Stimulated activated naive CD4-positive, alpha-beta T cell treated with Interleukin-2 at 50 U/mL for 16 hours (primary cell): ENCODE measurements around the gene PRG3.
A peak's percentile ranks its signal among the peaks of the same experiment; 100 is the strongest.

ENCODE experiments used
- DNase-seq: peaks from one replicate; lab custom pipeline; 2025; lab: John Stamatoyannopoulos, UW

Gene PRG3, protein sequence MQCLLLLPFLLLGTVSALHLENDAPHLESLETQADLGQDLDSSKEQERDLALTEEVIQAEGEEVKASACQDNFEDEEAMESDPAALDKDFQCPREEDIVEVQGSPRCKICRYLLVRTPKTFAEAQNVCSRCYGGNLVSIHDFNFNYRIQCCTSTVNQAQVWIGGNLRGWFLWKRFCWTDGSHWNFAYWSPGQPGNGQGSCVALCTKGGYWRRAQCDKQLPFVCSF

DNA sequence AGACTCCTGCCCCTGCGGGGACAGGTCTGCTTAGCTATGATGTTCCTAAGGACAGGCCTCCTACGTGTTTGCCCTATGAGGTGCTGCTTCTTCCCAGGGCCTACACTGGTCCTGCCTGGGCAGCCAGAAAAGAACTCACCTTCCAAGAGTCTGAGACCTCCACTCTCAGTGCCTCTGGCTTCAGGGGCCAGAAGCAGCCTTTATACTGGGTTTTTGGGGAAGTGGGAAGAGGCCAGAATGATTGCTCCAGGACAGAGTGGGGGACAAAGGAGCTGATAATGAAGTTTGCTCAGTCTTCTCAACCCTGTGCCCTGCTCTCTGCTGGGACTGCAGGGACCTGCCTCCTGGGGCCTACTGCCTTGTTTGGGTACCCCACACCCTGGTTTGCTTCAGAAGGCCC lies at the start of gene PRG3:
Gene PRG3, minus strand, starts transcription at position 176 of the 400 bp plus-strand sequence. CDS start 442 bp downstream, outside the sequence.
- no peak for DNase-seq

DNA sequence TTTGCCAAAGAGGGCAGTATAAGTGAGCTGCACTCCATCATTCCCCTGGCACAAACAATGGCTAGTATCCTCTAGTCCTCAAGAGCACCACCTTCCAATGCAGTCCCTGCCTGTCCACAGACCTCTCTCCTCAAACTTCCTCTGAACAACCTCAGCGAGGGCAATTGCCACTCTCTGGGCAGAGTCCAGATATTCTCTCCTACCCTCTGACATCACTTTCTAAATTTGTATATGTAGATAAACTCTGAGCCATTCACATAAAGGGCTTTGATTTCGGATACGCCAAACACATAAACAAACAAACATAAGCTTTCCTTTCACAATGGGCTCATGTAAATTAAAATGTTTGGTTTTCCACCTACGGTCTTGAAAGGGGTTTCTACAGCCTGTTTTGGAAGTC lies 49.0 kb upstream of the PRG3 start:
- no peak for DNase-seq

DNA sequence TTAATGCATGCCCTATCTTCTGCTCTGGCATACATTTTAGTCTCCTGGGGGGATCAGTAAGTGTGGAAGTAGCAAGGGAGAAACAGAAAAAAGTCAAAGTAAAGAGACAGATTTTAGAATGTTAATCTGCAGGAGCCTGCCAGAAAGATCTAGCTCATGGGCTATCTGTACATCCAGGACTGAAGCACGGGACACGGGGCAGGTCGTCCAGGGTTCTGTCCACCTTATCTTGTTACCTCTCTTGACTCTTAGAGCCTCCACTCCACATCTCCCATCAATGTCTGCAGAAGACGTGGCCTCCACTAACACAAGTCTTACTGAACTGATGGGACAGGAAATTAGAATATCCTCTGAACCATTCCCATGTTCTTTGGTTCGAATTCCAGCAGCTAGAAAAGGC lies 47.7 kb upstream of the PRG3 start:
- DNase-seq: no peak

DNA sequence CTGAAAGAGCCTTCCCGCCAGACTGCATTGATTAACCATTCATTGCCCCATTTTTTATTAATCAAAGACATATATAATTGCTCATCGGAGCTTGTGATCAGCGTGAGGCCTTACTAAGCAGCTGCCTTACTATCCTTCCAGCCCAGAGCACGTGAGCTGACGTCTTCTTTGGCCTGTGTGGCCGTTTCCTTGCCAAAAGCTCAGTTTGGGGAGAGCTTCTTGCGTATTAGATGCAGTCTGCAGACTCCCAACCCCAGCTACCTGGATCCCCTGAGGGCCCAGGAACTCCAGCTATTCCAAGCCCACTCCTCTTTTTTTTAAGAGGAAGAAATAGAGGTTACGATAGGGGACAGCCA lies 46.8 kb upstream of the PRG3 start:
- DNase-seq: no peak

DNA sequence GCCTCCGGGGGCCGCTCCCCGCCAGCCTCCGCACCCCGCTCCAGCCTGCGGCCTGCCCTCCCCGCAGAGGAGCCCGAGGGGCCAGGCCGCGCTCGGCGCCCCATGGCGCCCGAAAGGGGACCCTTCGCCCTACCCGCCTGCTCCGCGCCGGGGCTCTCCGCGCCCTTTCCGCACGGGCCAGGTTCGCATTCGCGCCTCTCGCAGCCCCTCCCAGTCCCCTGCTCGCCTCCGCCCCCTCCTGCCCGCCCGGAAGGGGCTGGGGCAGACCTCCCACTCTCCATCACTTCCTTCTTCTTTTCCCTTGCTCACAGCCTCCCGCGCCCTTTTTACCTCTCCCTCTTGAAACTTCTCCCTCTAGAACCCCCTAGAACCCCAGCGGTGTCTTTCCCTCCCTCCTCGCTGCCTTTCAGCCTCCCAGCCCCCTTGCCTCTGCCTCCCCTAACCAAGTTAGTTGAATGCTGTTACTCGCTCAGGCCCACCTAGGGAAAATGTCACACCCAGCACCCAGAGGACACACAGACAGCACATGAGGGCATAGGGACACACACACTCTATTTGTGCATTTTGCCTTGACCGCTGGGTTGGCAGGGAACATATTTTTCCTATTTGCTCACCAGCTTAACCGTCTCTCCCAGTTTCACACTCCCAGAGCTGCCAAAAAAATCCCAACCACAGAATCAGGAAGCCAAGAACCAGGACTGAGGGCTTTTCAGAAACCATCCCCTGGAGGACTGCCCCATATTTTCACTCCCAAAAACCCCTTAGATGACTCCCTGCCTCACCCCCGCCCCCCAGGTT lies 46.2 kb upstream of the PRG3 start, which contains the start of gene SLC43A3:
Gene SLC43A3, minus strand, starts transcription at position 193 of the 798 bp plus-strand sequence. CDS start 949 bp downstream, outside the sequence.
- peak; percentile 77 for DNase-seq

DNA sequence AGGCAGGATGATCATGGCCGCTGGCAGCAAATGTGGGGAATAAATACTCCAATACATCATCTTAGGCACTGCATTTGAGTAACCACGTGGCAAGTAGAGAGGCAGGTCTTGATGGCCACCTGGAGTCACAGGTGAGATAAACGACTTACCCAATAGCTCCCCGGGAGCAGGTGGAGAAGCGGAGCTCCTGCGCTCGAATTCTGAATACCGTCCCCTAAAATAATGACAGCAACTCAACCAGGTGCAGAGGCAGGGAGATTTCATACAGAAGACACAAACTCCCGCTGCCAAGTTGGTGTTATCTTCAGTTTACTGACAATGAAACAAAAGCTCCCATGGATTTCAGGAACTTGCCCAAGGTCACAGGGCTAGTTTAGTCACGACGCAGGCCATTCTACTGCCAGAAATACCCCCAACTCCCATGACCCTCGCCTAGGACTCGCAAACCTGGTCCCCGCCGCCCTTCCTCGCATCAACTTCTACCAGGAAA lies 45.5 kb upstream of the PRG3 start:
- peak; percentile 2 for DNase-seq

DNA sequence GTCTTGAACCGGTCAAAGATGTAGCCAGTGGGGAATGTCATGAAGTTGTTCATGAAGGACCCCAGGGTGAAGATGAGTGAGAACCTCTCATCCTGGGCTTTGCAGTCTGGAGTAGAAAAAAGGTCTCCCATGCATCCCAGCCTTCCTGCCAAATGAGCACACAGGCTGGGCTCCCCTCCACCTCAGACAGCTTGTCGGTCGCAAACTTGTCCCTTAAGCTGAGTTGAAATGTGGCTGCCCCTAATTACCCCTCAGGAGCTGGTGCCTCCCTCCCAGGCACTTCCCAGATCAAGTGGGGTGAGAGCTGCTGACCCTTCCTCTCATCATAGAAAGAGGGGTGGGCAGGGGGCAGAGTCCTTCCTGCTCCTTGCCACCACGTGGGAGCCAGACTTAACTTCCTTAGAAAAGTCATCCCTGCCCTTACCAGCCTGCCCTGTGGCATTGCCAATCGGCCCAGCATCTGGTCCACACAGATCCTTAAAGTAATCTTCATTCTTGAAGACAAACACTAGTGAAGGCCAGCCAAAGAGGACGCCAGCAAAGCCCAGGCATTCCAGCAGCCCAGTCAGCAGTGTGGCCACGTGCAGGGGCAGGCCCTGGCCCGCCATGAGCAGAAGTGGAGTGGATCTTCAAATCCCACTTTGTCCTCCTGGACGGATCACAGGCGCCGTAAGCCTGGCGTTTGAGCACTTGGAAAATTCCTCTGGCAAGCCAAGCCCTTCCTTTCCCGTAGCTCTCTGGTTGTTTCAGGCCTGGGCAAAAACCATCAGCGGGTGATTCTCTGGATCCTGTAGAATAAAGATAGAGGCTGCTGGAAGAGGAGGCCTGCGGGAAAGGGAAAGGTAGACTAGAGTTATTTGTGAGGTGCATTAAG lies 44.9 kb upstream of the PRG3 start:
- no peak for DNase-seq

DNA sequence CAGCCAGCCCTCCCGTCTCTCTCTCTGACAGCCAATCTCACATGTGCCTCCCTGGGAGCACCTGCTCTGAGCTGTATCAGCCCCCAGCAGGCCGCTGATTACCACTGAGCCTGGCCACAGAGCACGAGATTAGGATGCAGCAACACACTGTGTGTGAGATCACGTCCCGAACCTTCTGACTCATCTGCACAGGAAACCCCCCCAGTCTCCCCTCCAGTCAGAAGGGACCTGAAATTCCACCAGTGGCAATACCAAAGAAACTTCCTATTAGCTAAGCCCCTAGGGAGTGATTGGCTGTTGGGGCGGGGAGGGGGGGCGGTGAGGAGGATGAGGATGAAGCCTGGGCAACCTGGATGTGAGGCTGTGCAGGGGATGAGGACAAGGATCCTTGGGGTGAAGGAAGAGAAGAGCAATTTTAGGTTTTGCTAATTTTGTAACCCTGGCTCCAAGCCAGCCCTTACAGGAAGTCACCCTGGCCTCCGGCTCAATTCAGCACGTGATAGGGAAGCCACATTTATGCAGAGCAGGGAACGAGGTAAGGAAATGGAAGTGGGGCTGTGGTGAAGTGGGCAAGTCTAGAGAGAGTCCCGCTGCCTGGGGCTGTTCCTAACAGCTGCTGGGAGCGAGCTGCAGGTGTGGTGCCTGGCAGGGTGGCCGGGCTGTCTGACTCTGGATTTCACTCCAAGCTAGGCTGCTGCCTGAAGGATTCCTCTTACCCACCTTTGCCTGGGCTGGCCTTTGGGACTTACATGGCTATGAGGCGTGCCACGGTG lies 44.0 kb upstream of the PRG3 start:
- peak; percentile 91 for DNase-seq

DNA sequence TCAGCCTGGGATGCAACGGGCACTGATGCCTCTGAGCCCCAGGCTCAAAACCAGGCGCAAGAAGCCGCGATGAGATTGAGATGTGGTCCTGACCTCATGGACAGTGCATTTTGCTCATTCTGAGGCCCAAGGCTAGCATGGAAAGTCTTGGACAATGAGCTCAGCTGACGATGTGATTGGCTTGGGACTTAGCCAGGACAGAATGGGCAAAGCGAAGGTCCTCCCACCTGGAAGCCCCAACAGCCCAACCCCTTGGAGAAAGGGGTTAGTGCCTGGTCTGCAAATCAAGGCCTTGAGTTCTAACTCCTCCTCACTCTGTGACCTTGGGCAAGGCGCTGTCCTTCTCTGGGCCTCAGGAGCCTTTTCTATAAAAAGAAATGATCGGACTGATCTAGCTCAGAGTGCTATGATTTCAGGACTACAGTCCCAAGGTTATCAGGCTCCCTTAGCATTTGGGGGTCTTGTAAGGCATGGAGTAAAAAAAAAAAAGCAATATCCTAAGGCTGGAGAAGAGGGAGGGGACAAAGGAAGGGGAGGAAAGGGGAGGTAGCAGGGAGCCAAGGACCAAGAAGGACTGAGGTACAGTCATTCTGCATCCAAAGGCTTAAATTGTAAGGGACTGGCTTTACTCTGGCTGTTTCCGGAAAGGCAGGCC lies 43.3 kb upstream of the PRG3 start:
- DNase-seq: no peak

DNA sequence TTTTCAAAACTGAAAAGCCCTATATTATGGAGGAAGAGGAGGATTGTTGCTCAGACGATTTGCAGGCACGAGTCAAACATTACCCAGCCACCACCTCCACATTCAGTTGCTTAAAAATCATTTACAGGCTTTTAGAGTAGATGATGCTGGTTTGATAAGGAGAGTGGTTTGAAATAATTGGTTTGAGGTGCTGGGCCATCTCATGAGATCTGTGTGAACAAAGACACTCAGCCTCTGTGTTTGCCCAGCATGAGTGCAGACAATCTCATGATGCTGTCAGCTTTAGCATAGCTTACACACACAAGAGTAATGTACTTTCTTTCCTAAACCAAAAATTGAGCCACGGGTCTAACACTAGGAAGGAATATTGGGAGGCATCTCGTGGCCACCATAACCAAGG lies 41.7 kb upstream of the PRG3 start:
- DNase-seq: no peak

DNA sequence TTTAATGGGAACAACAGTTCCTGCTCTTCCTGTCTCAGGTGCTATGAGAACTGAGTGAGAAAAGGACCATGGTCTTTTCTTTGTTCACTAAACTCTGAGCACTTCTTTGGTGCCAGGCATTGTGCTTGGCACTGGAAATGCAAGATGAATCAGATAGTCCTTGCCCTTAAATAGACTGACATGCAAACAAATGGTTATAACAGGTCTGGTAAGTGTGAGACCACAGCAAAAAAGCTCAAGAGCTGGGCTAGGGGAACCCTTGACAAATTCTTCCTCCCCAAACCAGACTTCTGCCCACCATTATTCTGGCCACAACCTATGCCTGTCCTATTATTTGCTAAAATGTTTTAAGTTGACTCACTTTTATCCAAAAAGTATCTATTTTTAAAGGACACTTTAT lies 40.9 kb upstream of the PRG3 start:
- DNase-seq: no peak

DNA sequence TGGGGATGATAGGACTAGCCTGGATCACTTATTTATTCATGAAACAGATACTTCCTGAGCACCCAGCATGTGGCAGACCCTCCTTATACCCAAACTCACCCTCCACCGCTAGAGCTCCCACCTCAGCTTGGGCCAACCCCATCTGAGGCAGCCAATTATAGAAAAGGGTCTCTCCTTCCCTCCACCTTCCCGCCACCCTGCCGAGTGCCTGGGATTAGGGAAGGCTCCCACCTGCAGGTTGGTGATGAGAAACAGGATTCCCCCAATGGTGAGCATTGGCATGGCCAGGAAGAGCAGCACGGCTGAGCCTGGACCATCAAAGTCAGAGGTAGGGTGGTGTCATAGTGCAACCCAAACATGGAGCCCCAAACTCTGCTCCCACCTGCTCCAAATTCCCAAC lies 40.1 kb upstream of the PRG3 start:
- no peak for DNase-seq

DNA sequence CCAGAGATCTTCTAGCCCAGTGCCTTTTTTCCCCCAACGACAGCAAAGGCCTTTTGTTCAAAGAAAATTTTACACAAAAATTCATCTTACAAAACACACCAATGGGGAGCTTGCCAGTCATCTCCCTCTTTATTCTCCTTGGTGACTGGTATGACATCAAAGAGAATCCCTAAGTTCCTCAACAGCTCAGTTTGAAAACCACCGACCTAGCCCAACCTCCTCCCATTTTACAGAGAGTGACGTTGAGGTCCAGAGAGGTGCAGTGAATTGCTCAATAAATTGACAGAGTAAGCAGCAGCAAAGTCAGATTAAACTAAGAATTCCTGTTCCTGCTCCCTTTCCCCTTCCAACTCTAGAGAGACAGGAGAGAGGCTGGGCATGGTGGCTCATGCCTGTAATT lies 38.2 kb upstream of the PRG3 start:
- DNase-seq: no peak

DNA sequence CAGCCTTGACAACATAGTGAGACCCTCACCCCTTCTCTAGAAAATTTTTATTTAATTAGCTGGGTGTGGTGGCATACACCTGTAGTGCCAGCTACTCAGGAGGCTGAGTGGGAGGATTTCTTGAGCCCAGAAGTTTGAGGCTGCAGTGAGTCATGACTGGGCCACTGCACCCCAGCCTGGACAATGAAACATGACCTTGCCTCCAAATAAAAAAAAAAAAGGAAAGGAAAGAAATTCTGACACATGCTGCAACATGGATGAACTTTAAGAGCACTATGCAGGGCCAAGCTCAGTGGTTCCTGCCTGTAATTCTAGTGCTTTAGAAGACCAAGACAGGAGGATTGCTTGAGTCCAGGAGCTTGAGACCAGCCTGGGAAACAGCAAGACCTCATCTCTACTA lies 37.2 kb upstream of the PRG3 start:
- DNase-seq: no peak

DNA sequence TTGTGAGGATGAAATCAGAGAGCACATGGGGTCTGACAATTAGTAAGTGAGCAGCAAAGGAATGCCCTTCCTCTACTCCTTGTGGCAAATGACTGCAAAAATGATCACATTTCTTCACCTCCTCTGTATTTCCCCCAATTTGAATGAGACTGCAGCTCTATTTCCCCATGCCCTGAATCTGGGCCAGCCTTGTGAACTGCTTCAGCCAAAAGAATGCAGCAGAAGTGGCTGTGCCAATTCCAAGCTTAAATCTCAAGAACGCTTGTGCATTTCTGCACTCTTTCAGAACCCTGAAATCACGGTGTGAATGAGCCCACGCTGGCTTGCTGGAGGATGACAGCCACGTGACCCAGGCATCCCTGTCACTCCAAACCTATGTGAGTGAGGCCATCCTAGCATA lies 36.1 kb upstream of the PRG3 start:
- no peak for DNase-seq

DNA sequence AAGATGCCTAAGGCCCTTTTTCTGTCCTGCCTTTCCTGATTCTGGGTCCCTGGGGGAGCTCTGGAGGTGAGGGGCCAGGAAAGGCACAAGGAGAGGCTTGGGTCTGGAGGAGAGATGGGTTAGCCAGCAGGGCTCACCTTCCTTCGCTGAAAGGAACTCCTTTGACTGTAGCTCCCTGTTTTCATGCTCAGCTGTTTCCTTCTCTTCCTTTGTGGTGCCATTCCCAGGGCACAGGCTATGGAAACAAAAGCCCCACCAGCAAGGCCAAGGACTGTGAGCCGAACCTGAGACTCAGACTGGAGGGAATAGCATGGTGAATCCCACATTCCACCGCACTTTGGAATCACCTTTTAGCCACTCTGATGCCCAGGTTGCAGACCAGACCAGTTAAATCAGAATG lies 35.5 kb upstream of the PRG3 start:
- no peak for DNase-seq

DNA sequence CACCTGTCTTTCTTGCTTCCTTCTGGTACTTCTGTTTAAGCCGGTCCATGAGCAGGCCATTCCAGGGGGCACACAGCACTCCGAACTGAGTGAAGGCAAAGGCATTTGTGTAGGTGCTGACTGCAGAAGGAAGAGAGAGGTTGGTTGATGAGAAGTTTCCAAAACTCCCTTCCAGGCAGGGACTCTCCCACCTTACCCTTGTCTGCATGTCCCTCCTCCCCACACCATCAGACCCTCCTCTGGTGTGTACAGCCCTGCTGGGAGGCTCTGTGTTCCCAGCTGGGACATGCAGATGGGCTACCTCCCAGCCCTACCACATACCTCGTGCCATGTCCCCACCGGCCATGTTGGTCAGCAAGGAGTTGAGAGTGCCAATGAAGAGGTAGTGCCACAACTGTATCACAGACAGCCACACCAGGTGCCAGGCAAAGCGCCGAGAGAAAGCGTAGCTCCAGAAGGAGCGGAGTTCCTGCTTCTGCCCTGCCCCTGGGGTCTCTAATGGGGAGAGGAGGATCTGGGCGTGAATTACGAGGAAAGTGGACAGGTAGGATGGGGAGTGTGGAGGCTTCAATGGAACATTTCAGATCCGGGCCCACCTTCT lies 33.8 kb upstream of the PRG3 start:
- DNase-seq: no peak

DNA sequence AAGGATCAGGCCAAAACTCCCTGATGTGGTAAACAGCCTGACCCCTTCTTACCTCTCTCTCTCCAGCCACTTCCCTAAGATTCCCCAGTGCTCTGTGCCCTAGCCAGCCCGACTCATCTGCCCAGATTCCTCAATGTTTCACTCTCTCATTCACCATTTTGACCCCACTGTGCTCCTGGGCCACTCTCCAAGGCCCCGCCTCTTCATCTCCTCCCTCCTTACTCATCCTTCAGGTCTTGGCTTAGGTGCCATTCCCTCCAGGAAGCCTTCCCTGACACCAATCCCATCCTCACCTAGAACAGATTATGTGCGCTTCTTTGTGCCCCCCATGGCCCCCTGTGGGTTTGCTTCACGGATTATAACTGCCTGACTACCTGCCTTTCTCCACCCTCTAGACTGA lies 32.7 kb upstream of the PRG3 start:
- no peak for DNase-seq

DNA sequence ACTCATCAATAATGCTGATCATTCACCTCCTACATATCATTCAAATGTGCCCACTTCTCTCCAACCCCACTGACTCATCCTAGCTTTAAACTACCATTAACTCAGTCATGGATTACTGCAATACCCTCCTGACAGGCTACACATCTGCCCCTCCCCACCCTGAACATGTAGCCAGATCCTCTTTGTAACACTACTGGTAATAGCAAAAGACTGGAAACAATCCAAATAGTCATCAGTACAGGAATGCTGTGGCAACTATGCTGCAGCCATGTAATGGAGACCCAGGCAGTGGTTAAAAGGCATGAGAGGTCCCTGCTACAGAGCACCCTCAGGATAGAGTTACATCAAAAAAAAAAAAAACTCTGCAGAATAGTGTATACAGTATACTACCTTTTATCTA lies 29.3 kb upstream of the PRG3 start:
- no peak for DNase-seq

DNA sequence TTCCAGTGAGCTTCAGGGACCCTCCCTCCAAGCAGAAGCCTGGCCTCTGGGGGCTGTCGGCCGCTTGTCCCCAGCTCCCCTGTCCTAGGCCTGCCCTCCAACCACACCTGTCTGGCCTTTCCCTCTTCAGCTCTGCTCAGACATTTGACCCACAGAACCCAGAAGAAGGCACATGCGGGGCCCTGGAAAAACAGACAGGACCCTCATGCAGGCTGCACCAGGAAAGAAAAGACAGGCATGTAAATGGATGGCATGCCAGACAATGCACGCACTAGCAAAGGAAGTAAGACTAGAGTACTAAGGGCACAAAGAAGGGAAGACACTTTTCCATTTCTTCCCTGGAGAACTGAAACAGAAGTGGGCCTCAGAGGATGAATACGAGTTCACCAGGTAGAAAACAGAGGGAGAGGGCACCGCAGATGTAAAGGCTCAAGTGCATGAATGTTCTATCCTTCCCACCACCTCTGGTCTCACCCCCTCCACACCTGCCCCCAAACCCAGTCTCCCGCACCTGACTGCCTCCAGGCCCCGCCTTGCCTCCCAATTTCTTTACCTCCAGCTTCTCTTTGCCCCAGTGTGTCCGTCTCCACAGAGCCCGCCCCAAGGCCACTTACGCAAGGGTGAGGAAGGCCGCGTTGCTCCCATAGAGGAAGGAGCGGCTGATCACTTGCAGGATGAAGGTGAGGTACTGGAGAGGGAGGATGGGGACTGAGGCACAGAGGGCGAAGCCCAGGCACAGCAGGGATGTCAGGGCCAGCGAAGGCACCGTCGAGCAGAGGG lies 28.6 kb upstream of the PRG3 start:
- DNase-seq: no peak
